ENCODE data around the gene DLGAP4.
"Not testable (repeated sequence)": the region's sequence is repeated elsewhere in the genome, so short reads cannot be mapped to it uniquely, and the experiment has no call there.

The DLGAP4 gene

GRCh38 chr20:36506253-36506652 lies 200.1 kb downstream of the DLGAP4 start:
- DNase-seq, result no peak

- DNase-seq, result no peak
Measured at GRCh38 chr20:36507746-36508145, 201.6 kb downstream of the DLGAP4 start.

- no peak for DNase-seq
Measured at GRCh38 chr20:36519012-36519719, 213.0 kb downstream of the DLGAP4 start.

GRCh38 chr20:36519944-36520343 lies 213.8 kb downstream of the DLGAP4 start:
- peak; percentile 51 for DNase-seq

- DNase-seq, result no peak
Measured at GRCh38 chr20:36521526-36521925, 215.4 kb downstream of the DLGAP4 start.

- DNase-seq, result not testable (repeated sequence)
Measured at GRCh38 chr20:36522412-36522811, 216.3 kb downstream of the DLGAP4 start.

- DNase-seq, result no peak
Measured at GRCh38 chr20:36523341-36523740, 217.2 kb downstream of the DLGAP4 start.

- no peak for DNase-seq
Measured at GRCh38 chr20:36525620-36526365, 219.7 kb downstream of the DLGAP4 start.

GRCh38 chr20:36526521-36527011 lies 220.4 kb downstream of the DLGAP4 start:
- DNase-seq, result no peak

GRCh38 chr20:36527331-36528125 lies 221.4 kb downstream of the DLGAP4 start:
- DNase-seq, result no peak

- DNase-seq, result no peak
Measured at GRCh38 chr20:36528176-36528874, 222.2 kb downstream of the DLGAP4 start.

GRCh38 chr20:36528875-36529417 lies 222.8 kb downstream of the DLGAP4 start:
- no peak for DNase-seq

GRCh38 chr20:36532388-36532787 lies 226.2 kb downstream of the DLGAP4 start:
- DNase-seq, result no peak

- DNase-seq, result no peak
Measured at GRCh38 chr20:36532822-36533221, 226.7 kb downstream of the DLGAP4 start.

GRCh38 chr20:36538026-36538722 lies 232.0 kb downstream of the DLGAP4 start:
- DNase-seq, result peak; percentile 76

GRCh38 chr20:36540551-36541211 lies 234.5 kb downstream of the DLGAP4 start:
- DNase-seq, result no peak

GRCh38 chr20:36541227-36541767 lies 235.2 kb downstream of the DLGAP4 start, which contains the start of gene MYL9:
Gene MYL9 (plus strand): TSS chr20:36541519. CDS start chr20:36544885, 3,366 bp downstream.
- peak; percentile 88 for DNase-seq

GRCh38 chr20:36541768-36542488 lies 235.8 kb downstream of the DLGAP4 start:
- DNase-seq, result peak; percentile 74

GRCh38 chr20:36542516-36543183 lies 236.5 kb downstream of the DLGAP4 start:
- no peak for DNase-seq

Data from fibroblast of skin of back (primary cell).